Esophagus (tissue), 2 donors: ENCODE results near the gene DDAH1. TPM values are rescaled to one million over a fixed set of nuclear protein-coding genes. Genes with fewer than 3 reads are reported as not detected.
"Not testable (repeated sequence)": the region's sequence is repeated elsewhere in the genome, so short reads cannot be mapped to it uniquely, and the experiment has no call there.

ENCODE experiments used
- H3K27ac ChIP-seq, 2 donors: one replicate each; pipeline ENCODE4 v1.5.1; 2013; ENCODE audit warnings: low read depth in 2 of 2, mild to moderate bottlenecking in 2 of 2, inconsistent platforms in 1 of 2, low read length in 1 of 2, moderate library complexity in 1 of 2
- H3K27me3 ChIP-seq, 2 donors: one replicate each; pipeline ENCODE4 v1.6.1; 2013; ENCODE audit warnings: low read length in 2 of 2, control low read depth in 1 of 2, mild to moderate bottlenecking in 1 of 2; ENCODE audit not compliant: insufficient read depth in 2 of 2, control insufficient read depth in 1 of 2
- H3K36me3 ChIP-seq, 2 donors: one replicate each; pipeline ENCODE4 v1.6.1; 2013; ENCODE audit warnings: low read length in 1 of 2; ENCODE audit not compliant: control insufficient read depth in 2 of 2, insufficient read depth in 2 of 2
- H3K4me1 ChIP-seq, 2 donors: one replicate each; pipeline ENCODE4 v1.6.1; 2013; ENCODE audit warnings: low read length in 1 of 2; ENCODE audit not compliant: control insufficient read depth in 2 of 2, insufficient read depth in 2 of 2
- H3K4me3 ChIP-seq, 2 donors: one replicate each; pipeline ENCODE4 v1.5.1; 2013; ENCODE audit warnings: low read length in 2 of 2, mild to moderate bottlenecking in 2 of 2, low read depth in 1 of 2, moderate library complexity in 1 of 2
- H3K9me3 ChIP-seq, 2 donors: one replicate each; pipeline ENCODE4 v1.6.1; 2013; ENCODE audit warnings: mild to moderate bottlenecking in 2 of 2, low read depth in 1 of 2, low read length in 1 of 2, moderate library complexity in 1 of 2; ENCODE audit not compliant: control insufficient read depth in 2 of 2, insufficient read depth in 1 of 2
- WGBS, 2 donors: extraction: QIAGEN DNeasy Blood & Tissue Kit; methylation state at CpG; one replicate each; pipeline ENCODE4 v1.1.7; 2013; 5-methylcytosine and 5-hydroxymethylcytosine counted together
- polyA plus RNA-seq, 2 donors: library from polyadenylated mRNA; stranded (reverse); fragments of 200-250 nt; gene quantifications; one replicate each; pipeline ENCODE4 v1.2.3, GENCODE V29; 2013
- donor health status: healthy with polysubstance abuse.
- donor health status: Bipolar disorder and iron deficiency.

The DDAH1 gene
- polyA plus RNA-seq, 2 donors: 5.9 to 6.9 TPM

GRCh38 chr1:85359874-85360721 is 104.9 kb downstream of the DDAH1 start:
- Histone ChIP-seq H3K4me1 (no peaks in the 10 kb centered on the region), H3K4me3 (no peak overlapping the region), H3K36me3 (no peaks in the 10 kb centered on the region), H3K9me3 (no peaks in the 10 kb centered on the region), H3K27ac (no peak overlapping the region), H3K27me3 (no peaks in the 10 kb centered on the region)
- whole genome bisulfite sequencing, 2 donors: 75 to 83% methylated on average over 1 of the region's 1 CpG

GRCh38 chr1:85358702-85359438 is 106.1 kb downstream of the DDAH1 start:
- H3K4me3 ChIP-seq: no peak overlapping the region
- H3K9me3 ChIP-seq: no peaks in the 10 kb centered on the region
- H3K27me3 ChIP-seq: no peaks in the 10 kb centered on the region
- no peak overlapping the region for H3K27ac ChIP-seq
- WGBS, 2 donors: 90 to 92% methylated on average over 5 of the region's 5 CpGs
- no peaks in the 10 kb centered on the region for H3K36me3 ChIP-seq
- H3K4me1 ChIP-seq: no peaks in the 10 kb centered on the region

GRCh38 chr1:85357817-85358216 is 107.1 kb downstream of the DDAH1 start:
- Histone ChIP-seq H3K4me1 (no peaks in the 10 kb centered on the region), H3K36me3 (no peaks in the 10 kb centered on the region), H3K9me3 (no peaks in the 10 kb centered on the region), H3K4me3 (no peak overlapping the region), H3K27ac (no peak overlapping the region), H3K27me3 (no peaks in the 10 kb centered on the region)
- WGBS, 2 donors: 87 to 90% methylated on average over 2 of the region's 2 CpGs

- Histone ChIP-seq H3K27me3 (no peaks in the 10 kb centered on the region), H3K4me3 (no peak overlapping the region), H3K36me3 (no peaks in the 10 kb centered on the region), H3K4me1 (no peaks in the 10 kb centered on the region), H3K27ac (no peak overlapping the region), H3K9me3 (no peaks in the 10 kb centered on the region)
Observed at GRCh38 chr1:85356130-85356529, 108.8 kb downstream of the DDAH1 start.

GRCh38 chr1:85352055-85352454 is 112.9 kb downstream of the DDAH1 start:
- Histone ChIP-seq H3K9me3 (no peaks in the 10 kb centered on the region), H3K27ac (no peak overlapping the region), H3K36me3 (peaks cover 0 to 3% of the 10 kb centered on the region in 2 donors), H3K4me3 (no peak overlapping the region), H3K27me3 (no peaks in the 10 kb centered on the region), H3K4me1 (no peaks in the 10 kb centered on the region)
- WGBS, 2 donors: 93 to 97% methylated on average over 4 of the region's 4 CpGs

GRCh38 chr1:85351202-85351828 is 113.6 kb downstream of the DDAH1 start:
- no peak overlapping the region for H3K27ac ChIP-seq
- no peaks in the 10 kb centered on the region for H3K4me1 ChIP-seq
- no peaks in the 10 kb centered on the region for H3K9me3 ChIP-seq
- peaks cover 0 to 3% of the 10 kb centered on the region in 2 donors for H3K36me3 ChIP-seq
- 48 to 59% methylated on average over 3 of the region's 3 CpGs for WGBS, 2 donors
- no peaks in the 10 kb centered on the region for H3K27me3 ChIP-seq
- no peak overlapping the region for H3K4me3 ChIP-seq

GRCh38 chr1:85349224-85349623 is 115.7 kb downstream of the DDAH1 start:
- 47 to 65% methylated on average over 3 of the region's 3 CpGs for WGBS, 2 donors

GRCh38 chr1:85347908-85348307 is 117.1 kb downstream of the DDAH1 start:
- Histone ChIP-seq H3K36me3 (peaks cover 0 to 3% of the 10 kb centered on the region in 2 donors), H3K27ac (no peak overlapping the region), H3K4me3 (no peak overlapping the region), H3K27me3 (no peaks in the 10 kb centered on the region), H3K4me1 (no peaks in the 10 kb centered on the region), H3K9me3 (no peaks in the 10 kb centered on the region)
- WGBS, 2 donors: 77 to 83% methylated on average over 2 of the region's 2 CpGs

More at GRCh38 chr1:85349224-85349623, 115.7 kb downstream of the DDAH1 start:
- H3K27me3 ChIP-seq: no peaks in the 10 kb centered on the region
- H3K4me1 ChIP-seq: no peaks in the 10 kb centered on the region
- H3K9me3 ChIP-seq: no peaks in the 10 kb centered on the region
- H3K27ac ChIP-seq: no peak overlapping the region
- no peak overlapping the region for H3K4me3 ChIP-seq
- H3K36me3 ChIP-seq: peaks cover 0 to 3% of the 10 kb centered on the region in 2 donors

GRCh38 chr1:85347275-85347674 is 117.7 kb downstream of the DDAH1 start:
- H3K9me3 ChIP-seq, H3K27ac ChIP-seq, H3K27me3 ChIP-seq, H3K4me1 ChIP-seq, H3K4me3 ChIP-seq, H3K36me3 ChIP-seq: not testable (repeated sequence)
- WGBS, 2 donors: 90 to 91% methylated on average over 4 of the region's 4 CpGs
